ENCODE data around the gene STRN4. TPM values are rescaled to one million over a fixed set of nuclear protein-coding genes. Genes with fewer than 3 reads are reported as not detected.

The STRN4 gene
- total and polyA plus RNA-seq, 9 of the 15 experiments (the other 6 are each of a cell fraction or from before 2014, with no cell fraction given), result 0.62 to 83.7 (median 36.9) TPM

DNA sequence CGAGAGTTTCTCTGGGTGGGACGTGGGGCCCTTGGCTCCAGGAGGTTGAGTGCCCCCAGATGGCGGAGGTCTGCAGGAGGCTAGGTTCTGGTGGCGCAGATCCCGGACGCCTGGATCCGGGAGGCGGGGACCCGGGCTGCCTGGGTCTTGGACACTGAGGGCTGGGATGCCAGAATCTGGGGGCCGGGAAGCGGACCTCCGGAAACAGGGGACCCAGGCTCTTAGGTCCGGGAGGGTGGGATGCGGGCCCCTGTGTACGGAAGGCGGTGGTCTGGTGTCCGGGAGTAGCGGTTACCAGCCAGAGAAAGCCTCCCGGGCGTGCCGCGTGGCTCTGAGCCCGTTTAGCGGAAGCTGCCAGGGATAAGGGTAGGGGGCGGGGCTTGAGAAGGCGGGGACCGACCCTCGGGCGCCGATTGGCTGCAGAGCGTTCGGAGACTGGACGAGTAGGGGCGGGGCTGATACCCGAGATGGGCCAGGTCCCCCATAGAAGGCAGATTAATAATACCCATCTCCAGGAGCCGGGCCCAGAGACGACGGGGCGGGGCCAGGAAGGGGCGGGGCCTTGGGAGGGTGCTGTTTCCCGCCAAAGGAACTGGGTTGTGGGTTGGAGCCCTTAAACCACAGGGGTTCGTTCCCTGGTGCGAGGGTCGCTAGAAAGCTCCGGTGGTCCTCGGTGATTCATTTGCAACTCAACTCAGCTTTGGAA lies 42.2 kb upstream of the STRN4 start, which contains the start of gene SLC1A5 (continued):
- TF ChIP-seq PHF8 (IDR thresholded peaks at IDR 0.05; ENCODE audit: borderline replicate concordance, low read length), result peak; percentile 91
- TF ChIP-seq, protein P1, sequence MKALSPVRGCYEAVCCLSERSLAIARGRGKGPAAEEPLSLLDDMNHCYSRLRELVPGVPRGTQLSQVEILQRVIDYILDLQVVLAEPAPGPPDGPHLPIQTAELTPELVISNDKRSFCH (CRISPR knock-in tag; IDR thresholded peaks at IDR 0.05), result no peak
- TF ChIP-seq, protein P1 (tag; IDR thresholded peaks at IDR 0.05), result no peak
- peak; percentile 95 for TF ChIP-seq E2F3 (CRISPR knock-in tag; IDR thresholded peaks at IDR 0.05)
- no peak for TF ChIP-seq HEY1 (CRISPR knock-in tag; IDR thresholded peaks at IDR 0.05; ENCODE audit: borderline replicate concordance)
- peak; percentile 76 for TF ChIP-seq GTF2E2 (tag; IDR thresholded peaks at IDR 0.05)
- no peak for TF ChIP-seq DIDO1 (tag; IDR thresholded peaks at IDR 0.05; ENCODE audit: low read depth)
- TF ChIP-seq, protein P2, sequence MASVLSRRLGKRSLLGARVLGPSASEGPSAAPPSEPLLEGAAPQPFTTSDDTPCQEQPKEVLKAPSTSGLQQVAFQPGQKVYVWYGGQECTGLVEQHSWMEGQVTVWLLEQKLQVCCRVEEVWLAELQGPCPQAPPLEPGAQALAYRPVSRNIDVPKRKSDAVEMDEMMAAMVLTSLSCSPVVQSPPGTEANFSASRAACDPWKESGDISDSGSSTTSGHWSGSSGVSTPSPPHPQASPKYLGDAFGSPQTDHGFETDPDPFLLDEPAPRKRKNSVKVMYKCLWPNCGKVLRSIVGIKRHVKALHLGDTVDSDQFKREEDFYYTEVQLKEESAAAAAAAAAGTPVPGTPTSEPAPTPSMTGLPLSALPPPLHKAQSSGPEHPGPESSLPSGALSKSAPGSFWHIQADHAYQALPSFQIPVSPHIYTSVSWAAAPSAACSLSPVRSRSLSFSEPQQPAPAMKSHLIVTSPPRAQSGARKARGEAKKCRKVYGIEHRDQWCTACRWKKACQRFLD (CRISPR knock-in tag; IDR thresholded peaks at IDR 0.05), result no peak
- no peak for TF ChIP-seq RBM17 (IDR thresholded peaks at IDR 0.05; ENCODE audit: borderline replicate concordance, low read depth, low read length)
- peak in 1 of 2 experiments; percentile 89; a peak in 1 of 4 replicates for TF ChIP-seq ZMIZ1 (IDR thresholded peaks at IDR 0.05; ENCODE audit: low read depth in 2 of 2, low read length in 2 of 2)
- TF ChIP-seq, protein P3, sequence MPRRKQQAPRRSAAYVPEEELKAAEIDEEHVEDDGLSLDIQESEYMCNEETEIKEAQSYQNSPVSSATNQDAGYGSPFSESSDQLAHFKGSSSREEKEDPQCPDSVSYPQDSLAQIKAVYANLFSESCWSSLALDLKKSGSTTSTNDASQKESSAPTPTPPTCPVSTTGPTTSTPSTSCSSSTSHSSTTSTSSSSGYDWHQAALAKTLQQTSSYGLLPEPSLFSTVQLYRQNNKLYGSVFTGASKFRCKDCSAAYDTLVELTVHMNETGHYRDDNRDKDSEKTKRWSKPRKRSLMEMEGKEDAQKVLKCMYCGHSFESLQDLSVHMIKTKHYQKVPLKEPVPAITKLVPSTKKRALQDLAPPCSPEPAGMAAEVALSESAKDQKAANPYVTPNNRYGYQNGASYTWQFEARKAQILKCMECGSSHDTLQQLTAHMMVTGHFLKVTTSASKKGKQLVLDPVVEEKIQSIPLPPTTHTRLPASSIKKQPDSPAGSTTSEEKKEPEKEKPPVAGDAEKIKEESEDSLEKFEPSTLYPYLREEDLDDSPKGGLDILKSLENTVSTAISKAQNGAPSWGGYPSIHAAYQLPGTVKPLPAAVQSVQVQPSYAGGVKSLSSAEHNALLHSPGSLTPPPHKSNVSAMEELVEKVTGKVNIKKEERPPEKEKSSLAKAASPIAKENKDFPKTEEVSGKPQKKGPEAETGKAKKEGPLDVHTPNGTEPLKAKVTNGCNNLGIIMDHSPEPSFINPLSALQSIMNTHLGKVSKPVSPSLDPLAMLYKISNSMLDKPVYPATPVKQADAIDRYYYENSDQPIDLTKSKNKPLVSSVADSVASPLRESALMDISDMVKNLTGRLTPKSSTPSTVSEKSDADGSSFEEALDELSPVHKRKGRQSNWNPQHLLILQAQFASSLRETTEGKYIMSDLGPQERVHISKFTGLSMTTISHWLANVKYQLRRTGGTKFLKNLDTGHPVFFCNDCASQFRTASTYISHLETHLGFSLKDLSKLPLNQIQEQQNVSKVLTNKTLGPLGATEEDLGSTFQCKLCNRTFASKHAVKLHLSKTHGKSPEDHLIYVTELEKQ (CRISPR knock-in tag; IDR thresholded peaks at IDR 0.05), result no peak
- TF ChIP-seq BRF2 (IDR thresholded peaks at IDR 0.05; ENCODE audit: borderline replicate concordance, insufficient read depth, insufficient read length), result no peak
- TF ChIP-seq CEBPB (tag; IDR thresholded peaks at IDR 0.05), result no peak
- TF ChIP-seq SMARCB1 (IDR thresholded peaks at IDR 0.05; ENCODE audit: insufficient read length, low read depth), result no peak
- no peak for TF ChIP-seq MCM7 (IDR thresholded peaks at IDR 0.05)
- peak; percentile 73; the same call in 1 of the 2 replicates for TF ChIP-seq SIN3B (IDR thresholded peaks at IDR 0.05; ENCODE audit: low read depth)
- TF ChIP-seq NEUROD1 (IDR thresholded peaks at IDR 0.05; ENCODE audit: borderline replicate concordance, low read depth, low read length, partially characterized antibody), result peak; percentile 79
